B cell (primary cell): Measurements from ENCODE around the gene FLT1.

Source experiments
- EZH2 ChIP-seq: IDR thresholded peaks from 2 replicates; pipeline ENCODE4 v1.6.1; 2012; ENCODE audit warnings: borderline replicate concordance, low read depth, mild to moderate bottlenecking, moderate library complexity, low read length; ENCODE audit not compliant: insufficient read depth, poor library complexity, severe bottlenecking
- TF ChIP-seq, protein P1 (sequence below): fragments of 200-600 bp; IDR thresholded peaks from one replicate; pipeline ENCODE4 v1.8.0; 2022; ENCODE audit warnings: antibody characterized with exemption, mild to moderate bottlenecking

DNA sequence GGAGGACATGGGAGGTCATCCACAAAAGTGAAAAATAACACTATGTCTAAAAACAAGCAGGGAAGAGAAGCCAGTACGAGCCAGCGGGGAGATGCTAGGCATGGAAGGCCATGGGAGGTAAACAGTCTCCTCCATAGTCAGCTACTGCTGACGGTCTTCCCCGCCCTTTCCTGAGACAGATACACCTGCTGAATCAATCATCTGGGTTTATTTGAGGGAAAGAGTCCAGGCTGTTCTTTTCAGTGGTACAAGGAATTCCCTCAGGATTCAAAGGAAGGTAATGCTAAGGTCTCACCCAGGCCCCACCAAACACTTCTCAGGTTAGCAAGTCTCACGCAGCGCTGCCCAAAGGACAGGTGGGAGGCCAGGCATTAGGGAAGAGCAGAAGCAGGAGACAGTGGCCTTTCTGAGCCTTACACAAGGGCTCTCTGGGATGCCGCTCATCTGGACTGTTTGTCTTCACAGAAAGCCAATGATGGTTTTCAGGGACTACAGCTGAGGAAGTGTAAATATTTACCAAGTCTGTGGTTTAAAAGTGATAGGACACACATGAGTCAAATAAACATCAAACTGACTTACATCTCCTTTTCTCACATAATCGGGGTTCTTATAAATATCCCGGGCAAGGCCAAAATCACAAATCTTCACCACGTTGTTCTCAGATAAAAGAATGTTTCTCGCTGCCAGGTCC lies 173.9 kb downstream of the FLT1 start:
- TF ChIP-seq, protein P1, sequence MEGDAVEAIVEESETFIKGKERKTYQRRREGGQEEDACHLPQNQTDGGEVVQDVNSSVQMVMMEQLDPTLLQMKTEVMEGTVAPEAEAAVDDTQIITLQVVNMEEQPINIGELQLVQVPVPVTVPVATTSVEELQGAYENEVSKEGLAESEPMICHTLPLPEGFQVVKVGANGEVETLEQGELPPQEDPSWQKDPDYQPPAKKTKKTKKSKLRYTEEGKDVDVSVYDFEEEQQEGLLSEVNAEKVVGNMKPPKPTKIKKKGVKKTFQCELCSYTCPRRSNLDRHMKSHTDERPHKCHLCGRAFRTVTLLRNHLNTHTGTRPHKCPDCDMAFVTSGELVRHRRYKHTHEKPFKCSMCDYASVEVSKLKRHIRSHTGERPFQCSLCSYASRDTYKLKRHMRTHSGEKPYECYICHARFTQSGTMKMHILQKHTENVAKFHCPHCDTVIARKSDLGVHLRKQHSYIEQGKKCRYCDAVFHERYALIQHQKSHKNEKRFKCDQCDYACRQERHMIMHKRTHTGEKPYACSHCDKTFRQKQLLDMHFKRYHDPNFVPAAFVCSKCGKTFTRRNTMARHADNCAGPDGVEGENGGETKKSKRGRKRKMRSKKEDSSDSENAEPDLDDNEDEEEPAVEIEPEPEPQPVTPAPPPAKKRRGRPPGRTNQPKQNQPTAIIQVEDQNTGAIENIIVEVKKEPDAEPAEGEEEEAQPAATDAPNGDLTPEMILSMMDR = no peak
- TF ChIP-seq EZH2 = no peak
